BLaER1 (cell line): ENCODE measurements around the gene ZMPSTE24.
"Not testable (repeated sequence)": the region's sequence is repeated elsewhere in the genome, so short reads cannot be mapped to it uniquely, and the experiment has no call there.

Source experiments
- H3K27ac ChIP-seq: shearing (Covaris generic); formaldehyde crosslinking; 2 replicates; pipeline ENCODE4 v1.8.1; 2022
- H3K27me3 ChIP-seq: shearing (Covaris generic); formaldehyde crosslinking; 2 replicates; pipeline ENCODE4 v1.8.1; 2022
- H3K36me3 ChIP-seq: shearing (Covaris generic); formaldehyde crosslinking; 2 replicates; pipeline ENCODE4 v1.8.1; 2022
- H3K4me1 ChIP-seq: shearing (Covaris generic); formaldehyde crosslinking; 2 replicates; pipeline ENCODE4 v1.8.1; 2022
- H3K4me2 ChIP-seq: shearing (Covaris generic); formaldehyde crosslinking; 2 replicates; pipeline ENCODE4 v1.8.1; 2022
- H3K4me3 ChIP-seq: shearing (Covaris generic); formaldehyde crosslinking; 2 replicates; pipeline ENCODE4 v1.8.1; 2022
- H3K9ac ChIP-seq: shearing (Covaris generic); formaldehyde crosslinking; 2 replicates; pipeline ENCODE4 v1.8.1; 2022
- H3K9me3 ChIP-seq: shearing (Covaris generic); formaldehyde crosslinking; 2 replicates; pipeline ENCODE4 v1.8.1; 2022
- H4K20me1 ChIP-seq: shearing (Covaris generic); formaldehyde crosslinking; 2 replicates; pipeline ENCODE4 v1.8.1; 2022
- Cebpa-rat ChIP-seq: shearing (Covaris generic); IDR thresholded peaks from 2 replicates; pipeline ENCODE4 v1.8.1; 2022

Gene ZMPSTE24

DNA sequence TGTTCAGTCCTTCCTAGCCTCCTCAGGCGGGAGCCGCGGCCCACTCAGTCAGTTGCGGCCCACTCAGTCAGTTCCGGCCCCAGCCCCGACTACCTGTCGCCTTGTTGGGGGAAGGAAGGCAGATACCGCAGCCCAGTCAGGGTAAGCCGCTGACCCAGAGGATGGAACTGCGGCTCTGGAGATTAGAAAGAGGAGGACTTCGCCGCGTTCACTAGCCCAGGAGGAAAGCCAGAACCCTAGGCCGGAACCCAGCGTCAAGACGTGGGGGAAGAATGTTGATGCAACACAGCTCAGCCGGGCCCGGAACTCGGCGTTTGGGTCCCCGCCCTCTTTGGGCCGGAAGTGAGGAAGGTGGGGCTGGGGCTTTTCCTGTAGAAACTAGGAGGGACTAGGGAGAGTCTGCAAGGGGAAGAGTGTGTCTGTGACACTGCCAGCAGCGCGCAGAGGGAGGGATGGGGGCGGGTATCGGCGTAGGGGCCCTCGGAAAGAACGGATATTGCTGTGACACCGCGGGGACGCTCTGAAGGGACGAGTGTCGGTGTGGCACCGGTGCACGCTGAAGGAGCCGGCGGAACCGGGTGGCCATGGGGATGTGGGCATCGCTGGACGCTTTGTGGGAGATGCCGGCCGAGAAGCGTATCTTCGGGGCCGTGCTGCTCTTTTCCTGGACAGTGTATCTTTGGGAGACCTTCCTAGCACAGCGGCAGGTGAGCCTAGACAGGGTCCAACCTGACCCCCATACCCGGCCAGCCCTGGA, at the start of gene ZMPSTE24:
ZMPSTE24 (plus strand) TSS at position 549 of the 757 bp plus-strand sequence; CDS start at position 585, 36 bp downstream.
- peak within 1 kb of the TSS; percentile 93 for H3K9ac ChIP-seq
- no peak for TF ChIP-seq Cebpa-rat
- peaks cover 26% of the 10 kb centered on the region for H3K4me1 ChIP-seq
- H3K36me3 ChIP-seq: peaks cover 34% of the 10 kb centered on the region
- H3K4me3 ChIP-seq: peak within 1 kb of the TSS; percentile 91
- no peaks in the 10 kb centered on the region for H3K27me3 ChIP-seq
- H3K27ac ChIP-seq: peak within 1 kb of the TSS; percentile 89
- H3K9me3 ChIP-seq: no peaks in the 10 kb centered on the region
- H3K4me2 ChIP-seq: peak within 1 kb of the TSS; percentile 88
- no peaks in the 10 kb centered on the region for H4K20me1 ChIP-seq

DNA sequence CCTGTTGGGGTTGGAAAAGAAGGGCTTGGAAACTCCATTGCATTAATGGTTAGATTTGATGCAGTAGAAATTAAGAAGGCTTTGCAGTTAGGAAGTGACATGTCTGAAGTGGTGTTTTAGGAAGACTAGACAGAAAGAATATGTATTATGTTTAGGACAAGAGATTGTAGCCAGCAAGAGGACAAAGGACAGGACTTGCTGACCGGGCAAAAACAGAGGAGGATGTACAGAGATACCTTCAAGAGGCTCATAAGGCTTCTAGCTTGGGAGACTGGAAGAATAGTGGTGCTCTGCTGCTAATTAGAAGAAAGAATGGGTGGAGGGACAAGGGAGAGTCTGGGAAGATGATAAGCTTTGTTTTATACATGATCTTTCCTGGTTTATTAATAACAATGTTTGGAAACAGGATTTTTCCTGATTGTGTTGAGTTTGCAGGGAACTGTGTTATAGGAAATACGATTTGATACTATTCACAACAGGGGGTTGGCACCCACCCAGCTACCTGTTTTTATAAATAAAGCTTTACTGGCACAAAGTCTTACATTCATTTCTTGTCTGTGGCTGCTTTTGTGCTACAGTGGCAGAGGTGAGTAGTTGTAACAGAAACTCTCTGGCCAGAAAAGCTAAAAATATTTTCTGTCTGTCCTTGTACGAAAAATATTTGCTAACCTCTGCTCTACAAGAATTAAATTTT, 47.4 kb upstream of the ZMPSTE24 start:
- Histone ChIP-seq H3K27ac (no peak overlapping the region), H3K9ac (no peak overlapping the region), H3K4me1 (no peaks in the 10 kb centered on the region), H3K36me3 (peaks cover 99% of the 10 kb centered on the region), H3K27me3 (no peaks in the 10 kb centered on the region), H3K4me2 (no peak overlapping the region), H3K4me3 (no peak overlapping the region), H3K9me3 (no peaks in the 10 kb centered on the region), H4K20me1 (peaks cover 71% of the 10 kb centered on the region)
- TF ChIP-seq Cebpa-rat: no peak

DNA sequence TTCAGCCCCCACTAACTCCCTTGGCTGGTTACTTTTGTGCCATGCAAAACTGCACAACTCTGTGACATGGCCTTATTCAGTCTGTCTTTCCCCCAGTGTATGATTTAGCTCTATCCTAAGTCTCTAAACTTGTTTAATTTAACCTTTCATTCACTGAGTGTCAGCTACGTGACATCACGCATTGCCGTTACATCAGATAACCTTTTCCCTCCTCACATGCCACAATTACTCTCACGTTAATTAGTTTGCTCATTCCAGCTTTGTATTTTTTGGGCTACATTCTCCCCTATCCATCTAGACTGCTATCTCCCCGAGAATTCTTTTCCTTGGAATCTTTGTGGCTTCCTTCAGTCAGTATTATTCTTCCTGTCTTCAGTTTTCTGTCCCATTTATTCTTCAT, 39.7 kb upstream of the ZMPSTE24 start:
- H3K4me1 ChIP-seq: no peaks in the 10 kb centered on the region
- no peaks in the 10 kb centered on the region for H3K9me3 ChIP-seq
- no peak for TF ChIP-seq Cebpa-rat
- no peak overlapping the region for H3K9ac ChIP-seq
- no peak overlapping the region for H3K4me2 ChIP-seq
- peaks cover 17% of the 10 kb centered on the region; the same call in 1 of the 2 replicates for H4K20me1 ChIP-seq
- H3K4me3 ChIP-seq: no peak overlapping the region
- H3K27me3 ChIP-seq: no peaks in the 10 kb centered on the region
- H3K36me3 ChIP-seq: peaks cover 78% of the 10 kb centered on the region
- H3K27ac ChIP-seq: no peak overlapping the region

DNA sequence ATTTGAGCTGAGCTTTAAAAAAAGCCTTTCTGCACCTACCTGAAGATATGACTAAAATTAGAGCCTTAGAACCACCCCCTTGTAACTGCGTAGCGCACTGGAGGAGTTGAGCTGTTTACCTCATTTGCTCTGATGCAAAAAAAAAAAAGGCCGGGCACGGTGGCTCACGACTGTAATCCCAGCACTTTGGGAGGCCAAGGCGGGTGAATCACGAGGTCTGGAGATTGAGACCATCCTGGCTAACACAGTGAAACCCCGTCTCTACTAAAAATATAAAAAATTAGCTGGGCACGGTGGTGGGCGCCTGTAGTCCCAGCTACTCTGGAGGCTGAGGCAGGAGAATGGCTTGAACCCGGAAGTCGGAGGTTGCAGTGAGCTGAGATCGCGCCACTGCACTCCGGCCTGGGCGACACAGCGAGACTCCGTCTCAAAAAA, 36.5 kb upstream of the ZMPSTE24 start:
- Histone ChIP-seq H3K36me3 (peaks cover 79% of the 10 kb centered on the region), H4K20me1 (peaks cover 22% of the 10 kb centered on the region)
- not testable (repeated sequence) for H3K27me3 ChIP-seq, H3K4me3 ChIP-seq, H3K9ac ChIP-seq, H3K27ac ChIP-seq, H3K4me1 ChIP-seq, H3K9me3 ChIP-seq, H3K4me2 ChIP-seq

DNA sequence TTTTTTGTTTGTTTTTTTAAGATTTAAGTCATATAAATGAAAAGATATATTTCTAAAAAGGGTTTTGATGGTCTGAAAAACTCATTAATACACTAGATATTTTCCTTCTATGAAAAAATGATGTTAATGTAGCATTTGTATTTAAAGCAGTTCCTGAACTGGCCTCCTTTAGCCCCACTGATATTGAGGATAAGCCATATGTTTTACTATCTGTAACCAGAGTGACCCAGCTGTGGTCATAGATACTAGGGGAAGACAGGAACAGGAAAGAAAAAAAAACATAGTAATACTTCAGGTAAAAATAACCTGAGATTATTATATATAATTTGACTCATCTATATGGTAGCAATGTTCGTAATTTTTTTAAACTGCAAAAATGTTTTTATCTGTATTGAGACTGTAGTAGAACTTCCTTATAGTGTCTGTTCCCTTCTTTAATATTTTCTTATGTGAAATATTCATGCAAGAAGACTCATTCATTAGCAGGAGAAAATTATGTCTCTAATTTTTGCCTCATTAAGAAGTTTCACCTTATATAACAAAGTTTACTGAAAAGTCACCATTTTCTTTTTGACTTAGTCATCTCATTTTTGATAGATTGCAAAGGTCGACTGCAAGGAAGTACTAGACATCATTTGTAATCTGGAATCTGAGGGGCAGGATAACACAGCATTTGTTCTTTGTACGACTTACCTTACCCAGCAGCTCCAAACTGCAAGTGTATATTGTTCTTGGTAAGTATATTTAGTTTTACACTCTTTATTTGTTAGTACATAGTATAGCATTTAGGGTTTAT, 35.9 kb upstream of the ZMPSTE24 start:
- Histone ChIP-seq H3K36me3 (peaks cover 79% of the 10 kb centered on the region), H3K4me3 (no peak overlapping the region), H3K27me3 (no peaks in the 10 kb centered on the region), H3K9ac (no peak overlapping the region), H3K9me3 (no peaks in the 10 kb centered on the region), H3K4me1 (no peaks in the 10 kb centered on the region), H3K27ac (no peak overlapping the region), H3K4me2 (no peak overlapping the region), H4K20me1 (peaks cover 27% of the 10 kb centered on the region)
- TF ChIP-seq Cebpa-rat: no peak

DNA sequence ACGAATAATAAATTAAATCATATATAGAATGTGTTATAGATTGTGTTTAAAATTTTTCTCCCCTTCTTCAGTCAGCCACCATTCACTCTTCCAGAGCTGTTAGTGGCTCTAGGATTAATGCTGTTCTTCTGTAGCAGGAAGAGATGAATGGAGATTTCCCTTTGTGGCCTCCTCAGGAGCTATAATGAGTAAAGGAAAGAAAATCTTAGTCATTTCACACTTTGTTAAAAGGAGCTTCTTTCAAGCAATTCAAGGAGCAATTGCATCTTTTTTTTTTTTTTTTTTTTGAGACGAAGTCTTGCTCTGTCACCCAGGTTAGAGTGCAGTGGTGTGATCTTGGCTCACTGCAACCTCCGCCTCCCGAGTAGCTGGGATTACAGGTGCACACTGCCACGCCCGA, 34.0 kb upstream of the ZMPSTE24 start:
- no peak overlapping the region for H3K4me2 ChIP-seq
- H3K36me3 ChIP-seq: peaks cover 86% of the 10 kb centered on the region
- no peaks in the 10 kb centered on the region for H3K9me3 ChIP-seq
- no peak overlapping the region for H3K4me3 ChIP-seq
- H3K4me1 ChIP-seq: no peaks in the 10 kb centered on the region
- peaks cover 27% of the 10 kb centered on the region for H4K20me1 ChIP-seq
- H3K27me3 ChIP-seq: no peaks in the 10 kb centered on the region
- no peak overlapping the region for H3K27ac ChIP-seq
- no peak overlapping the region for H3K9ac ChIP-seq
- TF ChIP-seq Cebpa-rat: no peak

DNA sequence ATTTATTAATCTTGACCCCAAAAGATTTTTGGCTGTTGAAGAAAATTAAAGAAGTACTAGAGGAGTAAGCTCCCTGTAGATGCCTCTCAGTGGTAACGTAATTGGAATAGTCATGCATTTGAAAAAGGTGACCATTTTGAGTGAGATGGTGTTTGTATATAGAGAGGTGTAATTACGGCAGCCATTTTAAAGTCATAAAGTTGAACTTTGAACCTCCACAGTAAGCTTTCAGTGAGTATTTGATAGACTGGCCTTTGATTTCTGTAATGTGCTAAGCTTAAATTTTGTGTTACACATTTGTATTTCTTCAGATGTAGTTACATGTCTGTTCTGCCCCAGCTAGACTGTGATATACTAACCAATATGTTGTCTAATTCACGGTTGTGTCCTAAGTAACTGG, 31.8 kb upstream of the ZMPSTE24 start:
- Histone ChIP-seq H3K9me3 (no peaks in the 10 kb centered on the region), H3K4me2 (no peak overlapping the region), H3K27me3 (no peaks in the 10 kb centered on the region), H3K4me3 (no peak overlapping the region), H3K4me1 (no peaks in the 10 kb centered on the region), H3K36me3 (peaks cover 91% of the 10 kb centered on the region), H3K27ac (no peak overlapping the region), H3K9ac (no peak overlapping the region), H4K20me1 (peaks cover 26% of the 10 kb centered on the region)
- TF ChIP-seq Cebpa-rat: no peak

DNA sequence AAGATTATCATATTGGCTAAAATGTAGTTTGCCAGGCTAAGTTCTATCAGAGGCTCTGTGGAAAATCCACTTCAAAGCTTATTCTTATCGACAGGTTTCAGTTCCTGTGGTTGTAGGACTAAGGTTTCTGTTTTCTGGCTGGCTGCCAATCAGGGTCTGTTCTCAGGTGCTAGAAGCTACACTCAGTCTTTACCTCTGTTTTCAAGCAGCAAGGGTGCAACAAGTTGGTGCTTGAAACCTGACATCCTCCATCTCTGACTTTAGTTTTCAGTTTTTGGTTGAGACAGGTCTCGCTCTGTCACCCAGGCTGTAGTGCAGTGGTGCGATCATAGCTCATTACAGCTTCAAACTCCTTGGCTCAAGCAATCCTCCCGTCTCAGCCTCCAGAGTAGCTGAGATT, 25.6 kb upstream of the ZMPSTE24 start:
- no peak for TF ChIP-seq Cebpa-rat
- H3K36me3 ChIP-seq: peaks cover 98% of the 10 kb centered on the region
- no peak overlapping the region for H3K4me2 ChIP-seq
- H3K9me3 ChIP-seq: no peaks in the 10 kb centered on the region
- peaks cover 42% of the 10 kb centered on the region for H4K20me1 ChIP-seq
- H3K4me3 ChIP-seq: no peak overlapping the region
- no peaks in the 10 kb centered on the region for H3K4me1 ChIP-seq
- H3K27ac ChIP-seq: no peak overlapping the region
- H3K27me3 ChIP-seq: no peaks in the 10 kb centered on the region
- no peak overlapping the region for H3K9ac ChIP-seq

DNA sequence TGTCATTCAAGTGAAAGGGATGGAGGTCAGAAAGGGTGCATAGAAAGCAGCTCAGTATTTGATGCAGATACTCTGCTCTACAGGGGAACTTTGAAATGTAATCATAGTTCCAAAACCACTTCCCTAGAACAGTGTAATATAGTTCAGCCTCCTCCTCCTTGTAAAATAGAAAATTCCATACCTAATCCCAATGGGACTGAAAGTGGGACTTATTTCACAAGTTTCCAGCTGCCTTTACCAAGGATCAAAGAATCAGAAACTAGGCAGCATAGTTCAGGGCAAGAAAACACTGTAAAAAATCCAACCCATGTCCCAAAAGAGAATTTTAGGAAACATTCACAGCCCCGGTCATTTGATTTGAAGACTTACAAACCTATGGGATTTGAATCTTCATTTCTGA, 18.4 kb upstream of the ZMPSTE24 start:
- no peak overlapping the region for H3K27ac ChIP-seq
- no peaks in the 10 kb centered on the region for H3K4me1 ChIP-seq
- H3K9ac ChIP-seq: no peak overlapping the region
- H3K9me3 ChIP-seq: no peaks in the 10 kb centered on the region
- no peak overlapping the region for H3K4me2 ChIP-seq
- H3K27me3 ChIP-seq: no peaks in the 10 kb centered on the region
- no peak for TF ChIP-seq Cebpa-rat
- H3K4me3 ChIP-seq: no peak overlapping the region
- peaks cover 64% of the 10 kb centered on the region for H3K36me3 ChIP-seq
- peaks cover 17% of the 10 kb centered on the region; the same call in 1 of the 2 replicates for H4K20me1 ChIP-seq

DNA sequence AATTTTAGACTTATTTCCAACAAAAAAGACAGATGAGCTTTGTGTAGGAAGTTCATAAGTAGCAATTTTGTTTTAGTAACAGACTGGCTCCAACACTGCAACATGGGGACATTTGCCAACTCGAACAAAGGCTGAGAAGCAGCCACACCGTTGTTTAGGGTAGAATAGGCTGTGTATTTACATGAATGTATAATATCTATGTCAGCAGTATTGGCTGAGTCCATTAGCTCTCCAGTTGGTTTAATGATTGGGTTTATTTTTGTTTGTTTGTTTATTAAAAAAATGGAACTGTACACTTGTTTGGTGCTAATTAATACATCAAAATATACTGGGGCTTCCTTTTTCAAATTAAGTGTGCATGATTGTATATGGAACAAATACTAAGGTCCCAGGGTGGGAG, 17.6 kb upstream of the ZMPSTE24 start:
- no peaks in the 10 kb centered on the region for H3K9me3 ChIP-seq
- no peak overlapping the region for H3K9ac ChIP-seq
- no peak overlapping the region for H3K27ac ChIP-seq
- H3K4me3 ChIP-seq: no peak overlapping the region
- no peak overlapping the region for H3K4me2 ChIP-seq
- peaks cover 56% of the 10 kb centered on the region for H3K36me3 ChIP-seq
- H3K4me1 ChIP-seq: no peaks in the 10 kb centered on the region
- H3K27me3 ChIP-seq: no peaks in the 10 kb centered on the region
- no peak for TF ChIP-seq Cebpa-rat
- H4K20me1 ChIP-seq: peaks cover 17% of the 10 kb centered on the region; the same call in 1 of the 2 replicates
